HG03039 (cell line): ENCODE results near the gene NXT1.
A peak's percentile ranks its signal among the peaks of the same experiment; 100 is the strongest.
"Not testable (repeated sequence)": the region's sequence is repeated elsewhere in the genome, so short reads cannot be mapped to it uniquely, and the experiment has no call there.

Experiments used
- ATAC-seq: cut with Tn5 transposase; IDR thresholded peaks from one replicate; pipeline ENCODE4 v1.9.1; 2021; ENCODE audit warnings: mild to moderate bottlenecking, moderate library complexity; ENCODE audit not compliant: unreplicated experiment

The NXT1 gene

DNA sequence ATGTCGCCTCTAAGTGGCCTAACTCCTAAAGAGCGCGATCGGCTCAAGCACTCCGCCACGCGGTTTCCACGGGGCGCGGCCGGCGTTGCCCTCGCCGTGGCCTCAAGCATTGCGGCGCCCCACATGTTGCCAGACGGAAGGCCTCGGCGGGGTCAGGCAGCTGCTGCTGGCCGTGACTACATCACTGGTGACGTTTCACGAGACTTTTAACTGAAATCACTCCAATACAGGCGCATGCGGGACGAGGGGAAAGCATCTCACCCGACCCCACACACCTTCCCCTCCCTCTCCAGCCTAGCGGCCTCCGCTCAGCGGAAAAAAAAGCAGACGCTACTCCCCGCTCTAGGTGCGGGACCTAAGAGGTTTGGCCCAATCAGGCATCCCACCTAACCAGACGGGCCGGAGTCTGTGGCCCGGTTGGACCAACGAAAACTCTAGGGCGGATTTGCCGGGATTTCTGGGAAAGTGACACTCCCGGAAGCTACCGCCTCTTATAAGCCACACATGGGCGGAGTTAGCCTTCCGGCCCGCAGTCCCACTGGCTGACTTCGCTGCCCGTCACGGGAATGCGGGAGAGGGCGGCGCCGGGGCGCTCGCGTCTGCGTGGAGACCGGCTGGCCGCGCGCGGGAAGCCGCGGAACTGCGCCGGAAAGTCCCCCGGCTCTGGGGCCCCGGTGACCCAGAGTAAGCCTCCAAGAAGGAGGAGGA is at the start of gene NXT1:
Gene NXT1, plus strand, starts transcription at position 596 of the 708 bp plus-strand sequence. CDS start 3,251 bp downstream, outside the sequence.
- ATAC-seq, result peak; percentile 80

DNA sequence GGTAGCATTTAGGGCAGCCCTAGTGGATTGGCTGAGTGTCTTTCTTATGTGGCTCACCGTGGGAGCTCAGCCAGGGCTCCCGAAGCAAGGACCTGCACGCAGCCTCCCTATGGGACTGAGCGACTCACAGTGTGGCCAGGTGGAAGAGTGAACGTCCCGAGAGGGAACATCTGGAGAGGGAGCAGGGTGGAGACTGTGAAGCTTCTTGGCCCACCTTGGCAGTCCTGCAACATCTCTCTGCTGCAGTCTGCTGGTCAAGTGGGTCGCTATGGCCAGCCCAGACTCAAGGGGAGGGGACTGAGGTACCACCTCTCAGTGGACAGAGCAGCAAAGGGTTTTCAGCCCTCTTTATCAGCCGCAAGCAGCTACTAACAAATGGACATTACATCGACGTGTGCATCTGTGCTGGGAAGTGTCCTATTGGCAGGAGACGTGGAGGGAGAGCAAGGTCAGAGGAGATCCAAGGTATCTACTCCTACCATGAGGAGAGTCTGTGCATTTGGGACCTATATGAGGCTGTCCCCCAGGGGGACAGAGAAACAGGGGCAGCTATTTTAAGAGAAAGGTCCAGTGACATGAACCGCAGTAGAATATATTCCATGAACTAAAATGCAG is 49.0 kb upstream of the NXT1 start:
- no peak for ATAC-seq

- ATAC-seq, result no peak
Measured at GRCh38 chr20:23302386-23302785, 48.2 kb upstream of the NXT1 start.

GRCh38 chr20:23302801-23303200 is 47.8 kb upstream of the NXT1 start:
- no peak for ATAC-seq

DNA sequence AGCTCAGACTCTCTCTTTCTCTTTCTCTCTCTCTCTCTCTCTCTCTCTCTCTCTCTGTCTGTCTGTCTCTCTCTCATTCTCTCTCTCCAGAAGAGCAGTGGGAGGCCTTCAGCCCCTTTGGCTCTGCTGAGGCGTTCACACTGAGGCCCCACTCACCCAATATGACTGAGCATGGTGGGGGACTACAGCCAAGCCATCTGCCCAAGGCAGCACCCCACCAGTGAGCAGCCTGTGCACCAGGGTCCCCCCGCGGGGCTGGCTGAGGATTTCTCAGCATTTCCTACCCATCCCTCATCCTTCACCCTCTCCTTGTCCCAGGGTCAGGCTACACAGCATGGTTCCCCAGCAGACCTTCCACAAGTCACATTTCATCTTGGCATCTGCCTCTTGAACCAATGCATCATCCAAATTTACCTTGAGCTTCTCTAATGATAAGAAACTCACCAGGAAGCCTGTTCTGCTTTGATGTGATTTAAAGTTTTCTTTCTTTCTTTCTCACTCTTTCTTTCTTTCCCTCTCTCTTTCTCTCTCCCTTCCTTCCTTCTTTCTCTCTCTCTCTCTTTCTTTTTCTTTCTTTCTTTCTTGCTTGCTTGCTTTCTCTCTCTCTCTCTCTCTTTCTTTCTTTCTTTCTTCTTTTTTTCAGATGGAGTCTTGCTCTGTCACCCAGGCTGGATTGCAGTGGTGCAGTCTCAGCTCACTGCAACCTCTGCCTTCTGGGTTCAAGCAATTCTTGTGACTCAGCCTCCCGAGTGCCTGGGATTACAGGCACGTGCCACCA is 47.1 kb upstream of the NXT1 start:
- no peak for ATAC-seq

DNA sequence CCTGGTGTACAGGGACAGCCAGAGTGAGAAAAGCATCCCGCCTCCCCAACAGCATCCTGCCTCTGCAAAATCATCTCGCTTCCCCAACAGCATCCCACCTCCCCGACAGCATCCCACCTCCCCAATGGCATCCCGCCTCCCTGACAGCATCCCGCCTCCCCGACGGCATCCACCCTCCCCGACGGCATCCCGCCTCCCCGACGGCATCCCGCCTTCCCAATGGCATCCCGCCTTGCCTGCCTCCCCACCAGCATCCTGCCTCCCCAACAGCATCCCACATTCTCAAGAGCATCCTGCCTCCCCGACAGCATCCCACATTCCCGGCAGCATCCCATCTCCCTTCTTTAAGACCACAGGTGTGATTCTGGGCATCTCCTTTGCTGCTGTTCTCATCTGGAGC is 46.0 kb upstream of the NXT1 start:
- no peak for ATAC-seq

GRCh38 chr20:23305098-23305497 is 45.5 kb upstream of the NXT1 start:
- no peak for ATAC-seq

DNA sequence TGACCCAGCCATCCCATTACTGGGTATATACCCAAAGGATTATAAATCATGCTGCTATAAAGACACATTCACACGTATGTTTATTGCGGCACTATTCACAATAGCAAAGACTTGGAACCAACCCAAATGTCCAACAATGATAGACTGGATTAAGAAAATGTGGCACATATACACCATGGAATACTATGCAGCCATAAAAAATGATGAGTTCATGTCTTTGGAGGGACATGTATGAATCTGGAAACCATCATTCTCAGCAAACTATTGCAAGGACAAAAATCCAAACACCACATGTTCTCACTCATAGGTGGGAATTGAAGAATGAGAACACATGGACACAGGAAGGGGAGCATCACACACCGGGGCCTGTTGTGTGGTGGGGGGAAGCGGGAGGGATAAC is 43.2 kb upstream of the NXT1 start:
- not testable (repeated sequence) for ATAC-seq

- no peak for ATAC-seq
Measured at GRCh38 chr20:23308024-23308423, 42.6 kb upstream of the NXT1 start.

DNA sequence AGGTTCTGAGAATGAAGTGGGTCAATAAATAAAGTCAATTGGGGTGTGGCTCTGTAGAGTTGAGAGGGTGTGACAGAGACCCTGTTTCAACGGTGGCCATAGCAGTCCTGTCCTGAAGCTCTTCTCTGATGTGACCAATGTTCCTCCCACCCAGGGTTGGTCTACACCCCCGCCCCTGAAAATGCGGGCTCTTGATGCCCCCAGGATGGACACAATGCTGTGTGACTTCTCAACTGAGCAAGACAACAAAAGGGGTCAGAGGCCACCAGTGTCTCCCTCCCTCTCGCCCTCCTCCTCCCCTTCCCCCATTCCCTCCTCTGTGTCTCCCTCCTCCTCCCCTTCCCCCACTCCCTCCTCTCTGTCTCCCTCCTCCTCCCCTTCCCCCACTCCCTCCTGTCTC is 41.7 kb upstream of the NXT1 start:
- ATAC-seq, result no peak

DNA sequence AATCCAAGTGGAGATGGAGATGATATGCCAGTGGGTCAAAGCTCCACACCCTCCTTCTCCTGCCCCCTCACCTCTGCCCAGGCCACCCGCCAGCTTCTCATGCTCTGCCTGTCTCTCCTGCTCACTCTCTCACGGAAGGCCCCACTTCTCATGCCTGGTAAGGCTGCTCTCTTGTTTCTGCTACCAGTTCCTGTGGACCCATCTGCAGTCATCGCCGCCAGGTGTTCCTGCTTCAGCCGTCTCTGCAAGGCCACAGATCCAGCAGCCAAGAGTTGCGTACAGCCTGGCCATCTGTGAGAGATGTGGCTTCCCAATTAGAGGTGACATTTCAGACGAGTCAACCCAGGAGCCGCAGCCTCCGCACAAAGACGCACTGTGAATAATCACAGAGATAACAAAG is 40.8 kb upstream of the NXT1 start:
- ATAC-seq, result no peak

DNA sequence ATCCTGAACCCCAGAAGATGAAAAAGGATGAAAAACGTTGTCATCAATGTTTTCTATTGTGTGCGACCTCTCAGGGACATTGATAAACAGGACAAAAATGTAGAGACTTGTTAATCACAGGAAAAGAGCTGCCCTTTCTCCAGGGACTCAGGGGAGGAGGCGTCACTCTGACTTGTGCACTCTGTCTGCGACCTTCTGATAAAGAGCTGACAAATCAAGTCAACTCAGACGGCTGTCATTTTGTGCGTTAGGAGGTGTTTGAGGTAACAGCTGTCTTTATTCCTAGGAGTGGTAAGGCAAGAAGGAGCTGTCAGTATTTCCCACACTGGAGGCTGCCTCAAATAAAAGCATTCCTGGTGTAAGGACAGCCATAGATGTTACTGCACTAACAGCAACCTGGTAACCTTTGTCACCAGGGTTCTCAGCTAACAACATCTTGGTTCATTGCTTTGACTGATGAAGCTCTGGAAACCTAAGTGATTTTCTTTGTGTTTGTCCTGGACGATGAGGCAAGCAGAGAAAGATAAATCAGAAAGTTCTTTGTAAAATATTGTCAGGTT is 38.6 kb upstream of the NXT1 start:
- ATAC-seq, result no peak

- no peak for ATAC-seq
Measured at GRCh38 chr20:23313271-23313670, 37.3 kb upstream of the NXT1 start.

GRCh38 chr20:23314699-23315098 is 35.9 kb upstream of the NXT1 start:
- no peak for ATAC-seq

DNA sequence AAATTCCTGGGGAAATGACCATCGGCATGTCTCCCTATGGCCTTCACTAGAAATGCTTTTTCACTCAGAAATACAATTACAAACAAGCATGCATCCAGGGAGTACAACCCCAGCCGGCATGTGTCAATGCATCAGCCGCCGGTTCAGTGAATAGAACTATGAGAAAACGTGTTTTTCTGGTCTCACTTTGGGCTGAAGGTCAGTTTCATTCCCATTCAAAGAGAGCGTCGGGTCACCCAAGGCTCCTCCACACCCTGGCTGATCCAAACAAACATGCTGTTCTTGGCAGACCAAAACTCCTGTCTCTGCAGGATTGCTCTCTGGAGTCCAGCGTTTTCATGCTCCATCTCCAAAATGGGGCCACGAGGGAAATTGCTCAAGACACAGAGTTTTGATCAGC is 35.5 kb upstream of the NXT1 start:
- no peak for ATAC-seq

DNA sequence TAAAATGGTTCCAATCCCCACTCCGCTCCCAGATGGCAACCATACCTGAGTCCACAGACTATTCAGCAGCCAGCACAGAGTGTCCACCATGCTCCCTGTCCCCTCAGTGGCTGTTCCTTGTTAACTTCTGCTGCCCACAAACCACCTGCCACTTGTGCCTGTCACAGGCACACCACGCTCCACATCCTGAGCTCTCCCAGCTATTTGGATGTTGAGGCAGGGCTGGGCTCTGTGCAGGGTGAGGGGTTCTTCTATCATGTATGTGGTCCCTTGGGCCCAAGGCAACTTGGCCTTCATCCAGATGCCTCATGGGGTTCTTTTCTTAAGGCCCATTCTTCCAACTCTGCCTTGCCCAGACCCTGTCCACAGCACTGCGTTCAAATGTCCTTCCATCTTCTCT is 34.0 kb upstream of the NXT1 start:
- no peak for ATAC-seq

DNA sequence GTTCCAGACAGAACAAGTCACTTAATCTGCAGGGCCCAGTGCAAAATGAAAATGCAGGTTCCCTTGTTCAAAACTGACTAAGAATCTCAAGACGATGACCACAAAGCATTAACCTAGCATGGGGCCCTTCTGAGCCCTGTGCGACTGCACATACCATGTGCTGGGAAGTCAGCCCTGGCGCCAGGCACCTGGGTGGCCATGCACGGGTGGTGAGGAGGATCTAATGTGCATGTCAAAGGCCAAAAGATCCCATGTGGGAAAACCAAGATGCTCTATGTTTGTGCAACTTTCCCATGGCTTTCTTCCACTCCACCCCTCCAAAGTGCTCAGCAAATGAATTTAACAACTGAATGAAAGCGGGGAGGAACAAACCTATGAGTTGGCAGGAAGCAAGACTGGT is 33.5 kb upstream of the NXT1 start:
- ATAC-seq, result no peak

- ATAC-seq, result no peak
Measured at GRCh38 chr20:23318347-23318746, 32.2 kb upstream of the NXT1 start.

DNA sequence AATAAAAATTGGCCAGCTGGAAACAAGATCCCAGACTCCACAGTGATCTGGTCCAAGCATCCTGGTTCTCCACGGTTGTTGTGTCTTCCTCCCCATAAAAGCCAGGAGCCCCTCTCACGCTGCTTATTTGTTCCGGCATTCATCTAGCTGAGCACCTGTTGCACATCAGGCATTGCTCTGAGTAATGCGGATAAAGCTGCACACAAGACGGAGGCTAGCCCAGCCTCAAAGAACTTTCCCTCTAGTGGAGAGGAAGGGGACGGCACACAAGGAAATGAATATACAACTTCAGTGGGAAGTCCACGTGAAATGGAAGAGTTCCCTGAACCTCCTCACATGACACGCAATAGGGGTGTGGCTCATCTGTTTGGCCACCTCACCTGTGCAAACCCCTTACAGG is 30.3 kb upstream of the NXT1 start:
- no peak for ATAC-seq

- no peak for ATAC-seq
Measured at GRCh38 chr20:23325107-23325506, 25.5 kb upstream of the NXT1 start.

DNA sequence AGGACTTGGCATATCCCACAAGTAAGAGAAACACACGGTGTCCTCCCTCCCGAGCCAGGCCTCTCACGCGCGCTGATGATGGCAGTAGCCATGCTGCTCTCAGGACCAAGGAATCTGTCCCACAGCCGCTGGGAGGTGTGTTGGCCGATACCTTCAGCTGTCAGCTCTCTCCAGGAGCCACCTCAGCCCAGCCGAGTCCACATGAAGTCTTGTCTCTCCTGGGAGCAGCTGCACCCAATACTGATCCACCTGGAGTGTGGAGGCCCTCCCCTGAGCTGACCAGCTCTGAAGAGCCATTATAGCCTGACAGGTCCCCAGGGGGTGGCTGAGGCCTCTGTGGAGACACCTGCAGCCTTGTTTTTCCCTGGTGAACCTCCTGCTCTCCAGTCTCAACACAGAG is 23.8 kb upstream of the NXT1 start:
- ATAC-seq, result no peak
